ENCODE results near the gene MAGOH. TPM values are rescaled to one million over a fixed set of nuclear protein-coding genes. Genes with fewer than 3 reads are reported as not detected.

The MAGOH gene
- polyA plus RNA-seq, 1 donor from 2014 or later: 53.3 TPM

- H2AFZ ChIP-seq (ENCODE audit: low read depth, low read length): no peak overlapping the region
Observed at GRCh38 chr1:53189061-53189460, 49.3 kb downstream of the MAGOH start.

GRCh38 chr1:53188099-53188498 lies 50.2 kb downstream of the MAGOH start:
- Histone ChIP-seq H3K4me3 (ENCODE audit: low read length) (no peak overlapping the region), H3K36me3 (ENCODE audit: insufficient read depth, low read length) (no peaks in the 10 kb centered on the region), H3K9me3 (ENCODE audit: low read length) (no peaks in the 10 kb centered on the region), H3K79me2 (replicated peaks; ENCODE audit: insufficient read depth, low read length) (no peaks in the 10 kb centered on the region), H3K4me2 (ENCODE audit: low read length) (no peak overlapping the region), H2AFZ (ENCODE audit: low read depth, low read length) (no peak overlapping the region), H4K20me1 (ENCODE audit: insufficient read depth) (no peaks in the 10 kb centered on the region), H3K27me3 (ENCODE audit: insufficient read depth, low read depth, low read length) (no peaks in the 10 kb centered on the region), H3K9me2 (ENCODE audit: insufficient read depth, low read length) (no peaks in the 10 kb centered on the region), H3K9ac (ENCODE audit: low read length) (no peak overlapping the region), H3K27ac (ENCODE audit: low read length) (no peak overlapping the region), H3F3A (ENCODE audit: insufficient read depth, low read length, poor library complexity, severe bottlenecking) (no peaks in the 10 kb centered on the region)
- no peak for TF ChIP-seq POLR2AphosphoS5 (IDR thresholded peaks at IDR 0.05)
- TF ChIP-seq TAF1 (IDR thresholded peaks at IDR 0.05; ENCODE audit: low read depth): no peak
- TF ChIP-seq MXI1 (conservative IDR thresholded peaks at IDR 0.05; ENCODE audit: poor library complexity, severe bottlenecking): no peak
- TF ChIP-seq EZH2 (IDR thresholded peaks at IDR 0.05; ENCODE audit: borderline replicate concordance, insufficient read depth, low read length, poor library complexity, severe bottlenecking): no peak

More at GRCh38 chr1:53189061-53189460, 49.3 kb downstream of the MAGOH start:
- no peaks in the 10 kb centered on the region for H3K79me2 ChIP-seq (replicated peaks; ENCODE audit: insufficient read depth, low read length)
- no peaks in the 10 kb centered on the region for H3K9me2 ChIP-seq (ENCODE audit: insufficient read depth, low read length)
- no peaks in the 10 kb centered on the region for H3K27me3 ChIP-seq (ENCODE audit: insufficient read depth, low read depth, low read length)
- no peaks in the 10 kb centered on the region for H3F3A ChIP-seq (ENCODE audit: insufficient read depth, low read length, poor library complexity, severe bottlenecking)
- TF ChIP-seq EP300 (conservative IDR thresholded peaks at IDR 0.05; ENCODE audit: poor library complexity, severe bottlenecking) (no peak), MXI1 (conservative IDR thresholded peaks at IDR 0.05; ENCODE audit: poor library complexity, severe bottlenecking) (no peak)
- H3K36me3 ChIP-seq (ENCODE audit: insufficient read depth, low read length): no peaks in the 10 kb centered on the region
- no peaks in the 10 kb centered on the region for H3K9me3 ChIP-seq (ENCODE audit: low read length)
- H3K27ac ChIP-seq (ENCODE audit: low read length): no peak overlapping the region
- H3K4me2 ChIP-seq (ENCODE audit: low read length): no peak overlapping the region
- no peak overlapping the region for H3K4me3 ChIP-seq (ENCODE audit: low read length)
- H4K20me1 ChIP-seq (ENCODE audit: insufficient read depth): no peaks in the 10 kb centered on the region
- H3K9ac ChIP-seq (ENCODE audit: low read length): no peak overlapping the region

DNA sequence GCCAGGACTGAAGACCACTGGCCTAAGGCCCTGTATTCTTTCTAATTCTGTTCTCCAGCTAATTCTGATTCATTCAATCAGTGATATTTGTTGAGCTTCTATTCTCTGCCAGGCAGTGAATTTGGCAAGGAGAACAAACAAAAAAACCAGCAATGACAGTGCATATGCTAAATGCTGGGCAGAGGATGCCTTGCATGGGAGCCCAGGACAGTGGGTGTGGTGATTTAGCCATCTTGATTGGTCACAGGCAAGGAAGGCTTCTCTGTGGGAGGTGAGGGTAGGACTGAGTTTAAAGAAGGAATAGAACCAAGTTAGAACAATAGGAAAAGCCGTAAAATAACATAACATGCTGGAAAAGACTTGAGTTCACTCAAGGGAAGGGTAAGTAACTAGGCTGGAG lies 50.9 kb downstream of the MAGOH start:
- no peaks in the 10 kb centered on the region for H3K79me2 ChIP-seq (replicated peaks; ENCODE audit: insufficient read depth, low read length)
- no peak overlapping the region for H3K9ac ChIP-seq (ENCODE audit: low read length)
- H3K4me2 ChIP-seq (ENCODE audit: low read length): no peak overlapping the region
- H4K20me1 ChIP-seq (ENCODE audit: insufficient read depth): no peaks in the 10 kb centered on the region
- H3K9me3 ChIP-seq (ENCODE audit: low read length): no peaks in the 10 kb centered on the region
- no peaks in the 10 kb centered on the region for H3K9me2 ChIP-seq (ENCODE audit: insufficient read depth, low read length)
- no peaks in the 10 kb centered on the region for H3K36me3 ChIP-seq (ENCODE audit: insufficient read depth, low read length)
- TF ChIP-seq EP300 (conservative IDR thresholded peaks at IDR 0.05; ENCODE audit: poor library complexity, severe bottlenecking) (no peak), POLR2AphosphoS5 (IDR thresholded peaks at IDR 0.05) (no peak), SMC3 (conservative IDR thresholded peaks at IDR 0.05; ENCODE audit: poor library complexity) (no peak), TAF1 (IDR thresholded peaks at IDR 0.05; ENCODE audit: low read depth) (no peak), CTCF (IDR thresholded peaks at IDR 0.05; ENCODE audit: poor library complexity, severe bottlenecking) (no peak), MXI1 (conservative IDR thresholded peaks at IDR 0.05; ENCODE audit: poor library complexity, severe bottlenecking) (no peak)
- TF ChIP-seq, protein P1, sequence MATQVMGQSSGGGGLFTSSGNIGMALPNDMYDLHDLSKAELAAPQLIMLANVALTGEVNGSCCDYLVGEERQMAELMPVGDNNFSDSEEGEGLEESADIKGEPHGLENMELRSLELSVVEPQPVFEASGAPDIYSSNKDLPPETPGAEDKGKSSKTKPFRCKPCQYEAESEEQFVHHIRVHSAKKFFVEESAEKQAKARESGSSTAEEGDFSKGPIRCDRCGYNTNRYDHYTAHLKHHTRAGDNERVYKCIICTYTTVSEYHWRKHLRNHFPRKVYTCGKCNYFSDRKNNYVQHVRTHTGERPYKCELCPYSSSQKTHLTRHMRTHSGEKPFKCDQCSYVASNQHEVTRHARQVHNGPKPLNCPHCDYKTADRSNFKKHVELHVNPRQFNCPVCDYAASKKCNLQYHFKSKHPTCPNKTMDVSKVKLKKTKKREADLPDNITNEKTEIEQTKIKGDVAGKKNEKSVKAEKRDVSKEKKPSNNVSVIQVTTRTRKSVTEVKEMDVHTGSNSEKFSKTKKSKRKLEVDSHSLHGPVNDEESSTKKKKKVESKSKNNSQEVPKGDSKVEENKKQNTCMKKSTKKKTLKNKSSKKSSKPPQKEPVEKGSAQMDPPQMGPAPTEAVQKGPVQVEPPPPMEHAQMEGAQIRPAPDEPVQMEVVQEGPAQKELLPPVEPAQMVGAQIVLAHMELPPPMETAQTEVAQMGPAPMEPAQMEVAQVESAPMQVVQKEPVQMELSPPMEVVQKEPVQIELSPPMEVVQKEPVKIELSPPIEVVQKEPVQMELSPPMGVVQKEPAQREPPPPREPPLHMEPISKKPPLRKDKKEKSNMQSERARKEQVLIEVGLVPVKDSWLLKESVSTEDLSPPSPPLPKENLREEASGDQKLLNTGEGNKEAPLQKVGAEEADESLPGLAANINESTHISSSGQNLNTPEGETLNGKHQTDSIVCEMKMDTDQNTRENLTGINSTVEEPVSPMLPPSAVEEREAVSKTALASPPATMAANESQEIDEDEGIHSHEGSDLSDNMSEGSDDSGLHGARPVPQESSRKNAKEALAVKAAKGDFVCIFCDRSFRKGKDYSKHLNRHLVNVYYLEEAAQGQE (IDR thresholded peaks at IDR 0.05; ENCODE audit: borderline replicate concordance): no peak
- no peaks in the 10 kb centered on the region for H3K27me3 ChIP-seq (ENCODE audit: insufficient read depth, low read depth, low read length)
- no peaks in the 10 kb centered on the region for H3F3A ChIP-seq (ENCODE audit: insufficient read depth, low read length, poor library complexity, severe bottlenecking)
- H3K27ac ChIP-seq (ENCODE audit: low read length): no peak overlapping the region
- H3K4me3 ChIP-seq (ENCODE audit: low read length): no peak overlapping the region
- H2AFZ ChIP-seq (ENCODE audit: low read depth, low read length): no peak overlapping the region
